Activated CD8-positive, alpha-beta memory T cell treated with anti-CD3 and anti-CD28 coated beads, Interleukin-2, amount 10 ng/mL, durations not matched to agents 7 days and 5 days (primary cell): ENCODE data around the gene HVCN1. TPM values are rescaled to one million over a fixed set of nuclear protein-coding genes. Genes with fewer than 3 reads are reported as not detected.
"Not testable (repeated sequence)": the region's sequence is repeated elsewhere in the genome, so short reads cannot be mapped to it uniquely, and the experiment has no call there.

ENCODE experiments used
- ATAC-seq: fragments of 150-1000 bp; cut with Tn5 transposase; one replicate; pipeline ENCODE4 v1.10.0; 2021; ENCODE audit warnings: moderate library complexity
- CTCF ChIA-PET: fragments of 350-600 bp; sonication (Branson Sonifier 250); formaldehyde crosslinking; loops from one replicate; lab custom pipeline; 2021; ENCODE audit warnings: antibody characterized with exemption; lab: Charles Lee
- DNase-seq: peaks from one replicate; pipeline ENCODE4 v3.0.0-alpha.2; 2020
- H3K27ac Mint-ChIP-seq: one replicate; pipeline ENCODE4 v1.8.0; 2021; ENCODE audit warnings: mild to moderate bottlenecking, mixed read lengths
- H3K27me3 Mint-ChIP-seq: one replicate; pipeline ENCODE4 v1.8.0; 2021; ENCODE audit warnings: mixed read lengths
- H3K36me3 Mint-ChIP-seq: one replicate; pipeline ENCODE4 v1.8.0; 2021; ENCODE audit warnings: mild to moderate bottlenecking, mixed read lengths
- H3K4me1 Mint-ChIP-seq: one replicate; pipeline ENCODE4 v1.8.0; 2021; ENCODE audit warnings: mixed read lengths
- H3K4me3 Mint-ChIP-seq: one replicate; pipeline ENCODE4 v1.8.0; 2021; ENCODE audit warnings: mild to moderate bottlenecking, moderate library complexity, mixed read lengths
- H3K9me3 Mint-ChIP-seq: one replicate; pipeline ENCODE4 v1.8.0; 2022; ENCODE audit warnings: low read depth, mixed read lengths
- total RNA-seq, 2 experiments: library from RNA; stranded (reverse); gene quantifications; one replicate each; pipeline ENCODE4 v1.2.3, GENCODE V29; 2021

Gene HVCN1
- total RNA-seq, 2 experiments from 2014 or later: 11.7 to 19.9 TPM

DNA sequence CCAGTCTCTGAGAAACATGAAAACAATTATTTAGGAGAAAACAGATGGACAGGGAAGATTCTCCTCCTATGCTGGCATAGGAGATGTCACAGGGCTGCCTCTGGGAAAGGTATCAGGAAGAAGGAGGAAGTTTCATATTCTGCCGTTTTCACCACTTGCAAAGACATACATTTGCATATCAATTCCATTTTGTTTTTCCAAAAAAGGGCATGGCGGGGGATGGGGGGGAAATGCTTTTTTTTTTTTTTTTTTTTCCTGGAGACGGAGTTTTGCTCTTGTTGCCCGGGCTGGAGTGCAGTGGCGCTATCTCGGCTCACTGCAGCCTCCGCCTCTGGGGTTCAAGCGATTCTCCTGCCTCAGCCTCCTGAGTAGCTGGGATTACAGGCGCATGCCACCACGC, 34.7 kb downstream of the HVCN1 start:
- H3K9me3 Mint-ChIP-seq, H3K27ac Mint-ChIP-seq, H3K4me1 Mint-ChIP-seq, H3K4me3 Mint-ChIP-seq, ATAC-seq, DNase-seq, H3K36me3 Mint-ChIP-seq, H3K27me3 Mint-ChIP-seq: not testable (repeated sequence)
- CTCF ChIA-PET: interaction anchor here (0.7 kb wide), 1 partner anchor 153 kb away, joined by 3 read pairs; no protein-coding TSS in a partner anchor

DNA sequence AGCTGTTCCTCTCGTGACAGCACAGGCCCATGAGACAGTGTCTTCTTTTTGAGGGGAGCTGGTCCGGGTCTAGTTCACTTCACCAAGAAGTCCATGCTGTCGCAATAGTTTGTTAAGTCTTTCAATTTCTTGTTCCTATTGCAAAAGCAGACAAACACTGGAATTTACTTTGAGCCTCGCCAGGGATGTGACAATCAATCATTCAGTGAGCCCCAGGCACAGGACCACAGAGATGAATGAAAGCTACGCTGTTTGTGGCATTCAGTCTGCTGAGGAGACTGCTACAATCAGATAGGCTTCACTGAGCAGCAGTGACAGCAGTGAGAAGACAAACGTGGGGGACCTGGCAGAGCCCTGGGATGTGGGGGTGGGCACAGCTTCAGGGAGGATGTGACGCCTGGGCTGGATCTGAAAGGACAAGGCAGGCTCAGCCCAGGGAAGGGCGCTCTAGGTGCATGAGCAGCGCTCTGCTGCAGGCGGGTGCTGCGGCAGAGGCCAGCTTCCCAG, 39.5 kb downstream of the HVCN1 start:
- Mint-ChIP-seq H3K27ac (no peak overlapping the region), H3K4me3 (no peak overlapping the region), H3K4me1 (peaks cover 12% of the 10 kb centered on the region), H3K36me3 (peaks cover 9% of the 10 kb centered on the region), H3K27me3 (no peaks in the 10 kb centered on the region), H3K9me3 (no peaks in the 10 kb centered on the region)
- CTCF ChIA-PET: interaction anchor here (1.2 to 2.1 kb wide), 2 partner anchors 9 to 48 kb away, joined by 3 to 9 read pairs; no protein-coding TSS in a partner anchor
- ATAC-seq: no peak
- no peak for DNase-seq

DNA sequence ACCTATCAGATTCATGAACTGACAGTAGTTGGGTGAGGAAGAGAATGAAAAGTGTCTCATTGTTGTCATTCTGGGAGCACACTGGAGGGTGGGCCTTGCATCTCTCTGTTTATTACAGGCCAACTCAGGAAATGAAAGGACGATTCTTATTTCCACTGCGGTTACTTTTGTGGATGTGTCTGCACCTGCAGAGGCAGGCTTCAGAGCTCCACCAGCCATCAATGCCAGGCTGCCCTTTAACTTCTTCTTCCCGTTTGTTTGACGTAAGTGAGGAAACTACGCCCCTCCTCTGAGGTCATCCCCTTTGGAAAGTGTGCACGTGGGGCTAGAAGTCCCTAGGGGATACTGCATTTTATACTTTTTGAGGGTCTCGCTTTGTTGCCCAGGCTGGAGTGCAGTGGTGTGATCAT, 41.3 kb downstream of the HVCN1 start:
- peak; percentile 80 for ATAC-seq
- Mint-ChIP-seq H3K4me3 (no peak overlapping the region), H3K27ac (peak overlapping the region; percentile 29), H3K36me3 (peaks cover 7% of the 10 kb centered on the region), H3K4me1 (peaks cover 16% of the 10 kb centered on the region), H3K9me3 (no peaks in the 10 kb centered on the region), H3K27me3 (no peaks in the 10 kb centered on the region)
- CTCF ChIA-PET: no interaction called here
- DNase-seq: no peak

DNA sequence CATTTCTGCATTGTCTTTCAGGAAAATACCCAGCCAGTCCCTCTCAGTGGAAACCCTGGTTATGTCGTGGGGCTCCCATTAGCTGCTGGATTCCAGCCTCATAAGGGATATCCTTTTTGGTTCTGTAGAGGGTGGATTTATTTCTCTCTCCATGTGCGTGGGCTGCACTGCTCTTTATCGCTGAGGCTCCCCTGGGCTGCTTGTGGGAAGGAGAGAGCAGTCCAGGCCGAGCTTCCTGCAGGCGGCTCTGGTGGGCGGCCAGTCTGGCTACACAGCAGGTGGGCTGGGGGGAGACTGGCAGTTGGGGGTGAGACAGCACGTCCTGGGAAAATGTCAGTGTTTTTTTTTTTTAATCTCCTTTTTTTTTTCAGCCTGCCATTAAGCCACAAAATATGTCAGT, 47.4 kb downstream of the HVCN1 start:
- Mint-ChIP-seq H3K27me3 (no peaks in the 10 kb centered on the region), H3K36me3 (no peaks in the 10 kb centered on the region), H3K9me3 (no peaks in the 10 kb centered on the region), H3K4me3 (no peak overlapping the region), H3K4me1 (peaks cover 16% of the 10 kb centered on the region), H3K27ac (no peak overlapping the region)
- CTCF ChIA-PET: interaction anchor here (0.5 to 1.3 kb wide), 2 partner anchors 9 to 21 kb away, joined by 3 read pairs; no protein-coding TSS in a partner anchor
- ATAC-seq: no peak
- DNase-seq: no peak

DNA sequence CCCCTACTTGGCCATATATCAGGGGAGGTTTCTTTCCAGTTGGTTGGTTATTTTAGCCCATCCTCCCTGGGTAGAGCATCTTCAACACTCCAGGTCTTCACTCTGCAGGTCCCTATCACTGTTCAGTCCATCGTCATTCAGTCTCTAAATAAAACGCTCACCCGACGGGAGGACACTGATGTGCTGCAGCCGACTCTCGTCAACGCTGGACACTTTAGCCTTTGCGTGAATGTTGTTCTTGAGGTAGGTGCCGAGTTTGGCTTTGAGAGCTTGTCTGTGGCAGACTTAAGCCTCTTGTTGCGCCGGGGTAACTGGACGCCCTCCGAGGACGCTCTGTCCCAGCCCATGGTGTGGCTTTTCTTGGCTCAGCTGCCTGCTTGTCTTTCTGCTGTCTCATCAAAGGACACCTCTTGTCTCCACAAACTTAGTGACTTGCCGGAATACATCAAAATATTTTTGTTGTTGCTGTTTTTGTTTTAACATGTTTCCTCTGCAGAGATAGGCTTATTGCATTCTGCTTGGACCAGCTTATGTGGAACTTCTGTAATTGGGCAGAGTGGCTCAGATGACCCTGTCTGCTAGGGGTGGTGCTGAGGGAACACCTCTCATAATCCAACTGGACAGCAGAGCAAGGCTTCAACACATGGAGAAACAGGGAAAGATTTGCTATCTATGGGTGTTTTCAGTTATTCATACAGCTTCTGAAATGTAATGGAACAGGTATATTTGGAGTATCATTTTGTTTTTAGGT, 48.5 kb downstream of the HVCN1 start:
- Mint-ChIP-seq H3K4me1 (peaks cover 22% of the 10 kb centered on the region), H3K9me3 (no peaks in the 10 kb centered on the region), H3K36me3 (no peaks in the 10 kb centered on the region), H3K27ac (no peak overlapping the region), H3K27me3 (no peaks in the 10 kb centered on the region), H3K4me3 (no peak overlapping the region)
- ATAC-seq: no peak
- DNase-seq: no peak
- CTCF ChIA-PET: interaction anchor here (1.3 kb wide), 2 partner anchors 8 to 9 kb away, joined by 3 read pairs; no protein-coding TSS in a partner anchor

DNA sequence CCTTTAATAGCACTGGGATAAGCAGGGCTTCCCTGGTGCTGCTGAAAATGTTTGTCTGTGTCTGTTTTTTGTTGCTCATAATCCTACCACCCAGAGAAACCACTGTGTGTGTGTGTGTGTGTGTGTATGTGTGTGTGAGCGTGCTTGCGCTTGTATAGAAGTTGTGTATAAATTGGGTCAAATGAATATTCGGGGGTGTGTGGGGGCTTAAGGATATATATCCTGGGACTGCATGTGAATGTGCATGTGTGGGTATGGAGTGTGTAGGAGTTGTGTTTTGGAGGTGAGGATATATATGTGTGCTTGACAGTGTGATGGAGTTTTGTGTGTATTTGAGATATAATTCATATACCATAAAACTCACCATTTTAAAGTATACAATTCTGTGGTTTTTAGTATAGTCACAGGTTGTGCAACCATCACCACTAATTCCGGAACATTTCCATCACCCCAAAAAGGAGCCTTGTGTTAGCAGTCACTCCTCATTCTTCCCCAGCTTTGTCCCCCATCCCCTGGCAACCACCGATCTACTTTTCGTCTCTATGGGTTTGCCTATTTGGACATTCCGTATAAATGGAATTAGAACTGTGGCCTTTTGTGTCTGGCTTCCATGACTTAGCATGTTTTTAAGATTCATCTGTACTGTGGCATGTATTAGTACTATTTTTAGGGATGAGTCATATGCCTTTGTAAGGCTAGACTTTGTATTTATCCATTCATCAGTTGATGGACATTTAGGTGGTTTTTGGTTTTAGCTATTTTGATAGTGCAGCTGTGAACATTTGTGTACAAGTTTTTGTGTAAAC, 49.4 kb downstream of the HVCN1 start:
- Mint-ChIP-seq H3K4me3 (no peak overlapping the region), H3K36me3 (no peaks in the 10 kb centered on the region), H3K4me1 (peaks cover 30% of the 10 kb centered on the region)

DNA sequence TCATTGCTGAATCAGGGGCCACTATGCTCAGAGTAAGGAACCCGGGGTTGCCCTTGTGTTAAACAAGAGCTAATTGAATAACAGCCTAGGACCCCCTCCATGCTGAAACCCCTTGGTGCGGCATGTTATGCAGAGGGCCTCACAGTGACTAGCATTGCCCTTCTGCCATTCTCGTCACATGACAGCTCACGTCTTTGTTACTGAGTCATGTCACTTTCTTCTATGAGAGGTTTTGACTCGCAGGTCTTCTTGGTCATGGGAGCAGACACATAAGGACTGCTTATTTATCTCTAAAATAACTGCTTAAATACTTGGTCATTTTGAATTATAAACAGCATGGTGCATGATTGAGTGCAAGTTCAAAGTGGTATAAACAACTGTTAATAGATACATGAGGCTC, 50.1 kb downstream of the HVCN1 start:
- Mint-ChIP-seq H3K9me3 (no peaks in the 10 kb centered on the region), H3K27ac (no peak overlapping the region), H3K27me3 (no peaks in the 10 kb centered on the region), H3K4me1 (peaks cover 29% of the 10 kb centered on the region), H3K36me3 (no peaks in the 10 kb centered on the region), H3K4me3 (no peak overlapping the region)
- no peak for ATAC-seq
- no peak for DNase-seq
- CTCF ChIA-PET: no interaction called here

More for the DNA sequence above, 49.4 kb downstream of the HVCN1 start:
- no peak for DNase-seq
- H3K9me3 Mint-ChIP-seq: no peaks in the 10 kb centered on the region
- H3K27ac Mint-ChIP-seq: no peak overlapping the region
- H3K27me3 Mint-ChIP-seq: no peaks in the 10 kb centered on the region
- no peak for ATAC-seq
- CTCF ChIA-PET: interaction anchor here (1.3 kb wide), 1 partner anchor 10 kb away, joined by 3 read pairs; no protein-coding TSS in a partner anchor

DNA sequence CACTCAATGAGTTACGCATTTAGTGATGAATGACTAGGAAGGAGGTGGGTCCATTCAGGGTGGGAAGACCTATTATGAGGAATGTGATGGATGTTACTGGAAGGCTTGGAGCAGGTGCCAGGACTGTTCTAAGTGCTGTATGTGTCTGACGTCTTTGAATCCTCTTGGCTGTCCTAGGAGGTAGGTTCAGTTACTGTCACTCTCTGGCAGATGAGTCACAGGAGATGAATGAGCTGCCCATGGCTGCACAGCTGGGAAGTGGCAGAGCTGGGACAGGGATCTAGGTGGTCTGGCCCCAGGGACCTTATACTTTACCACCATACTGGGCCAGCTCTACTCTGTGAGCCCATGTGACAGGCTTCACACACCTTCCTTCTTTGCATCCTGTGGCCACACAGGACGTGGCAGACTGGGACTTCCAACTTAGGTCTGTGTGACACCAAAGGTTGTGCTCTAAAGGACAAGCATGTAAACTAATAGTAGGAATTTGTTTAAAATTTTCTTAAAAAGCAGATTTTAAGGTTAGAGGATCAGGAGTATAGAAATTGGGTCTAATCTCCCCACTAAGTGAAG, 51.0 kb downstream of the HVCN1 start:
- no peaks in the 10 kb centered on the region for H3K27me3 Mint-ChIP-seq
- peak; percentile 42 for ATAC-seq
- no peak overlapping the region for H3K27ac Mint-ChIP-seq
- H3K4me3 Mint-ChIP-seq: no peak overlapping the region
- peaks cover 31% of the 10 kb centered on the region for H3K4me1 Mint-ChIP-seq
- CTCF ChIA-PET: no interaction called here
- H3K36me3 Mint-ChIP-seq: no peaks in the 10 kb centered on the region
- DNase-seq: peak; percentile 52
- H3K9me3 Mint-ChIP-seq: no peaks in the 10 kb centered on the region

DNA sequence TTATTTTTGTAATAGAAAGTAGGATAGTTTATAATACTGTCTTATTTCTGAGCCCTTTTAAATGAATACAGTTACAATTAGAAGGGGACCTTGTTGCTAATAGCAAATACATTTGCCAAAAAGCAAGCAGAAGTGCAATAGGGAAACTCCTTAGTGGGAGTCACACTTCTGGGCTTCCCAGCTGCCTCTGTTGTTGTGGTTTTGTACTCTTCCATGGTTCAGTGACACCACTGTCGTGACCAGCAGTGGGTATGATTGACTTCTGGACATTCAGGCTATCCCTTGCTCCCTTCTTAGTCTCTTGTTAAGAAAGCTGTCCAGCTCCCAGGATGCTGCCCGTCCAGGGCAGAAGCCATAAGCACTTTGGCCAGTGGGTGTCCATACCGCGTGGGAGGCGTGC, 52.4 kb downstream of the HVCN1 start:
- no peak overlapping the region for H3K27ac Mint-ChIP-seq
- no peak for DNase-seq
- no peak for ATAC-seq
- CTCF ChIA-PET: no interaction called here
- H3K9me3 Mint-ChIP-seq: no peaks in the 10 kb centered on the region
- H3K36me3 Mint-ChIP-seq: no peaks in the 10 kb centered on the region
- no peaks in the 10 kb centered on the region for H3K27me3 Mint-ChIP-seq
- no peak overlapping the region for H3K4me3 Mint-ChIP-seq
- peaks cover 31% of the 10 kb centered on the region for H3K4me1 Mint-ChIP-seq

DNA sequence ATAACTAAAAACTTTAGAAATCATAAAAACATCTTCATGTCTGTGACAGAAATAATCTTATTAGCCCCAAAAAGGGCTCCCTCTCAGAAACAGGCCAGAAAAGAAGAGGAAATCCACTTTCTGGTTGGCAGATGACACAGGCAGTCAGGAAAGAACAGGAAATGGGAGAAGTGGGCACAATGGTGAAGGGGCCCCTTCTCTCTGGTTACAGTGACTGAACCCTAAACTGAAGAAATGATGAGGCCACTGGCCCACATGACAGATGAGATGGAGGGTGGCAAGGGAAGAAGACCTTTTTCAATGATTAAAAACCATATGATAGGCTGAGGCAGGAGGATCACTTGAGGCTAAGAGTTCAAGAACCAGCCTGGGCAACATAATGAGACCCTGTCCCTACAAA, 53.9 kb downstream of the HVCN1 start:
- ATAC-seq (no peak), DNase-seq (no peak)
- Mint-ChIP-seq H3K4me1 (peaks cover 31% of the 10 kb centered on the region), H3K4me3 (no peak overlapping the region), H3K36me3 (no peaks in the 10 kb centered on the region), H3K9me3 (no peaks in the 10 kb centered on the region), H3K27me3 (no peaks in the 10 kb centered on the region), H3K27ac (no peak overlapping the region)
- CTCF ChIA-PET: interaction anchor here (1.4 kb wide), 1 partner anchor 15 kb away, joined by 5 read pairs; no protein-coding TSS in a partner anchor

DNA sequence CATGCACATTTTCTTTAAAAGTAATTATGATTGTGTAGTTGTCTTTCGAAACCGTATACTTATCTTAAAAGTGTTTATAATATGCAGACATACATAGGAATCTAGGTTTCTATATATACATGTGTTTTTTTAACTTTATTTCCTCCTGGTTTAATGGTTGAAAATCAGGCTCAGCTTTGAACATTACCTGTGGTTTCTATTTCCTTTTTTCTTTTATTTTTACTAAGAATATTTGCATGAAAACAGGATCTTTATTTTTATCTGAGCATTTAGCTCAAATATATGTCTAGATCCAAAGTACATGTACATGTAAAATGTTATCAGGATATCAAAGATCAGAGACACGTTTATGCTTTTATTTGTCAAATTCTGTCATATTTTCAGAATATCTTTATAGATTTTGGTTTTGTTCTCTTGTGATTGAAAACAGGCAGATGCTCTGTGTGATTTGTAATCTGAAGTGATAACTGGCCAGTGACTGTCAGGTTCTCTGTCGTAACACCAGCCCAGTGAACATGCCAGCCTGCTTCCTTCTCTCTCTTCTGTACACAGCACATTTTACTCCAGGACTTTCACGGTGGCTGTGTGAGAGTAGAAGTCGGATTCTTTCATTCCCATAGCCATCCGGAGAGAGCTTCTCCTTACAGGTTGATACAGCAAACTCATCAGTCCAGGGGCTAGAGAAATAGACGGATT, 61.3 kb downstream of the HVCN1 start:
- no peaks in the 10 kb centered on the region for H3K27me3 Mint-ChIP-seq
- ATAC-seq: no peak
- H3K4me1 Mint-ChIP-seq: peaks cover 7% of the 10 kb centered on the region
- no peaks in the 10 kb centered on the region for H3K9me3 Mint-ChIP-seq
- CTCF ChIA-PET: interaction anchor here (0.8 to 1.4 kb wide), 3 partner anchors 14 to 77 kb away, joined by 3 to 4 read pairs (median 3); no protein-coding TSS in a partner anchor
- H3K36me3 Mint-ChIP-seq: no peaks in the 10 kb centered on the region
- no peak overlapping the region for H3K27ac Mint-ChIP-seq
- H3K4me3 Mint-ChIP-seq: no peak overlapping the region
- DNase-seq: no peak

DNA sequence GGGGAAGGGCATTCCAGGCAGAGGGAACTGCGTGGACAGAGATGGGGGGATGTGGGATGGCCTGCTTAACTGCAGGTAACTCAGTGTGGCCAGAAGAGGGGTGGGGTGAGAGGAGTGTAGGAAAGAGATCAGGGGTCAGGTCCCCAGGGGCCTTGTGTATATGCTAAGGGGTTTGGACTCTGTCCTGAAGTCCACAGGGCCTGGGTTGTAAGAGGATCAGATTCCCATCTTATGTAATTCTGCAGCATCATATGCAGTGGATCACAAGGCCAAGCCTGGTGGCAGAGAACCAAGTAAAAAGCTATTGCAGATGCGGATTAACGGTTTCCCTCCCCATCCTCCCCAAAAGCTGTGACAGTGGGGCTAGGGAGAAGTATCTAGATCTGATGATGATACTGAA, 66.3 kb downstream of the HVCN1 start:
- H3K27me3 Mint-ChIP-seq: no peaks in the 10 kb centered on the region
- no peaks in the 10 kb centered on the region for H3K36me3 Mint-ChIP-seq
- H3K9me3 Mint-ChIP-seq: no peaks in the 10 kb centered on the region
- DNase-seq (no peak), ATAC-seq (no peak)
- no peak overlapping the region for H3K27ac Mint-ChIP-seq
- CTCF ChIA-PET: interaction anchor here (0.5 to 0.9 kb wide), 2 partner anchors 75 to 197 kb away, joined by 3 read pairs; no protein-coding TSS in a partner anchor
- H3K4me3 Mint-ChIP-seq: no peak overlapping the region
- H3K4me1 Mint-ChIP-seq: peaks cover 10% of the 10 kb centered on the region
